HG03097 (cell line): ENCODE measurements around the gene ANGPTL7.
"Not testable (repeated sequence)": the region's sequence is repeated elsewhere in the genome, so short reads cannot be mapped to it uniquely, and the experiment has no call there.

ENCODE experiments used
- ATAC-seq: cut with Tn5 transposase; IDR thresholded peaks from one replicate; pipeline ENCODE4 v1.9.1; 2021; ENCODE audit not compliant: unreplicated experiment, low FRiP score

Gene ANGPTL7

GRCh38 chr1:11168731-11169130 lies 20.4 kb upstream of the ANGPTL7 start:
- ATAC-seq, result no peak

- no peak for ATAC-seq
Measured at GRCh38 chr1:11169202-11169601, 20.0 kb upstream of the ANGPTL7 start.

GRCh38 chr1:11170102-11170501 lies 19.1 kb upstream of the ANGPTL7 start:
- no peak for ATAC-seq

DNA sequence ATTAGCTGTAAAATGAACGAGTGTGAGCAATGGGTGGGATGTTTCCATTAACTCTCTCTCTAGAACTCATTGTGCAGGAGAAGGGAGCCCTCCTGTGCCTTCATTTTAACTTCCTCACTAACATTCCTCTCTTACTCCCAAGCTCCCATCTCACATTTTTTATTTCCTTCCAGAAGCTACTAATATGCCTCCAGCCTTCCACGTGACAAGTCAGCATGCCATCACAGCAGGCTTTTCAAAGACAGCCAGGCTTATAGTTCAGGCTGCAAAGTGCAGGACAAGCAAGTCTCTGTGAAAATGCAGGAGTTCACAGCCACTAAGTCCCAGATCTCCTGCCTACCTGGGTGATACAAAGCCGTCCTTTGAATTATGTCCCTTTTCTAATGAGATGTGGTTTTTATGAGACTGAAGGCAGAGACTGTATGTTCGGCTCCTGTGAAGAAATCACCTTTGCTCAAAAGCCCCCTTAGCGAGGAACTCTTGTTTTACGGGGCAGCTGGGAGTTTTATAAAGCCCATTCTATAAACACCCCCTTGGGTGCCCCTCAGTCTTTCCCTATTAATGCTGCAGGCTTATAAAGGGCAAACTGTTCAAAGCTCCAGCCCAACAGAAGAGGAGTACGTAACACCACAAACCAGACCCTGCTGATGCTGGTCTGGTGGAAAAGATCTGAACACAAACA lies 14.8 kb upstream of the ANGPTL7 start:
- ATAC-seq, result no peak

- no peak for ATAC-seq
Measured at GRCh38 chr1:11175461-11175860, 13.7 kb upstream of the ANGPTL7 start.

GRCh38 chr1:11176081-11176706 lies 13.0 kb upstream of the ANGPTL7 start:
- no peak for ATAC-seq

DNA sequence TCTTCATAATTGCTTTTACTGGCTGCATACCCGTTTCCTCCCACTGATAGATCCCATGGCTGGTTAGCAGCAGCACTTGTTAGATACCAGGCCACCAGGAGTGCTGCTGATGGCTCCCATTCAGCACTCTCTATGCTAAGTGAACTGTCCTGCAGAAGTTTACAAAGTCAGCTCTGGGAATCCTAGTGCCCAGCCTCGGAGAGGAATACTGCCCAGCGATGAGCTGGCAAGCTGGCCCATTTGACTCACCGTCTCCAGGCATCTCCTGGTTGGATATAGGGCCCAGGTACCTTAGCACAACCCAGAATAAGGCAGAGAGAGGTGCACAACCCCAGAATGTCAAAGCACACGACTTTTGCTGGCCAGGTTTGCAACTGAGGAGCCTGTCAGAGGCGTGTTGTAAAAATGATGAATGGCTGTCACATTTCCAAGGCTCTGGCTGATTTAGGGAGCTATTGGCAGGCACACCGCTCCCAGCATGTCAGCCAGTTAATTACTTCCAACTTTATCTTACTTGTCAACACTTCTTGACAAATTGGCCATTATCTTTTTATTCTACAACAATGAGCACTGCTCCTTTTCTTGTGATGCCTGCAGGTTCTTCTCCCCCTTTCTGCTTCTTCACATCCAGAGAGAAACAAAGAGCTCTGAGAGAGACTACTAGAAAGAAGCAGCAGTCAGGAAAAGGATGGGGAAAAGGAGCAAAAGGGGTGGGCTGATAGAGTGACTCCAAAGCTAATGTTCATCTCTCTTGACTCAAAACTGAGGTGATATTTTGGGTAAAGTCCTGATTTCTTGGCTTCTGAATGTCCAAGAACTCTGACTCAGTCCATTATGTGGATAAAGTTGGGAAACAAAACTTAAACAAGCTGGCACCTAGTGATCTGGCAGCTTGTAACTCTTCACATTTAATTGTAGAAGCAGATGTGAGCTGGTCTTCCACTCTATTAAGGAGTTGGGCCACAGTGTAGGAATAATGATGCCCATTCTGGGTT lies 10.8 kb upstream of the ANGPTL7 start:
- no peak for ATAC-seq

- ATAC-seq, result no peak
Measured at GRCh38 chr1:11179125-11179524, 10.0 kb upstream of the ANGPTL7 start.

DNA sequence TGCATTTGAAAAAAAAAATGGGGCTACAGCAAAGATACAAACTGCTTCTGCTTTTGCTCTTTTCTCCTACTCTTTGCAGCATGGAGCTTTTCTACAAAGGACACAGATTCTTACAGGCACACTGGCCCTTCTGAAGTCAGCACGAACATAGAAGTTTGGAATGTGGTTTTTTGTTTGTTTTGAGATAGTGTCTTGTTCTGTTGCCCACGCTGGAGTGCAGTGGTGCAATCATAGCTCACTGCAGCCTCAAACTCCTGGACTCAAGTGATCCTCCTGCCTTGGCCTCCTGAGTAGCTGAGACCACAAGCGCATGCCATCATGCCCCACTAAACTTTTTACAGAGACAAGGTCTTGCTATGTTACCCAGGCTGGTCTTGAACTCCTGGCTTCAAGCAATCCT lies 9.4 kb upstream of the ANGPTL7 start:
- ATAC-seq, result not testable (repeated sequence)

- no peak for ATAC-seq
Measured at GRCh38 chr1:11180342-11180744, 8.8 kb upstream of the ANGPTL7 start.

DNA sequence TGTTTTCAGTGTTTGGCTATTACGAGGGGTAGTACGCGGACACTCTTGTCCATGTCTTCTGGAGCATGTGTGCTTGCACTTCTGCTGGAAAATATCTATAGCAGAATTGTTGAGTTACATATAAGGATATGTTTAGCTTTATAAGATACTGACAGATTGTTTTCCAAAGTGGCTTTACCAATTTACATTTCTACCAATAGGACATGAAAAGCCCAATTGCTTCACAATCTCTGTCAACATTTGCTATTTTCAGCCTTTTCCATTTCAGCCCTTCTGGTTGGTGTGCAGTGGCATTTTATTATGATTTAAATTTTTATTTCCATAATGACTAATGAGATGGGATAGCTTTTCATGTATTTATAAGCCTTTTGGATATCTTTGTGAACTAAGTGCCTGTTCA lies 6.3 kb upstream of the ANGPTL7 start:
- no peak for ATAC-seq

DNA sequence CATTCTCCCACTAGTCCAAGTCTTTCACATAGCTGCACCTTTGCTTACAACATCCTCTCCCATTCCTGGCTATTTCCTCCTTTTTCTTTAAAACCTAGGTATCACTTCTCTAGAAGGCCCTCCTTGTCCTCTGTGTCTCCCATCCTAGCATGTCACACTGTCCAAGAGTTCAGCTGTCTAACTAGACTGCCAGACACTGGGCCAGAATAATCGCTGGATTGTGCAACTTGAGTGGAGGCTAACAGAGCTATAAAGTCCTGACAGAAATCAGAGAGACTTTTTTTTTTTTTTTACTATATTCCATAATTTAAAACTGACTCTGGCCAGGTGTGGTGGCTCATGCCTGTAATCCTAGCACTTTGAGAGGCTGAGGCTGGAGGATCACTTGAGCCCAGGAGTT lies 4.2 kb upstream of the ANGPTL7 start:
- ATAC-seq, result no peak

GRCh38 chr1:11187000-11187399 lies 2.2 kb upstream of the ANGPTL7 start:
- ATAC-seq, result no peak

DNA sequence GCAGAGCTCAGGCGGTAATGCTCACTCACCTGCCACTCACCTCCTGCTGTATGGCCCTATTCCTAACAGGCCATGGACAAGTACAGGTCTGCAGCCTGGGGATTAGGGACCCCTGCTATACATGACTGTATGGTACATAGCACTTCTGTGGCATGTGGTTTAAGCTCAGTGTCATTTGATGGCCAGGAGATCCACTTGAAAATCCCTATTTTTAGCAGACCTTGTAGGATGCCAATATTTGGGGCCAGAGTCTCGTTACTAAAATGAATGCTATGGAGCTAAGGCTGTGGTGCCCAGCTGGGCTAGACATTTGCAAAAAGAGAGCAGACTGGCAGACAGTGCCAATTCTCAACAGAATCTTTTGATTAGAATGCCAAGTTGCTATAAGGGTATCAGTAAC lies 1.7 kb upstream of the ANGPTL7 start:
- no peak for ATAC-seq

GRCh38 chr1:11187931-11188330 lies 1.2 kb upstream of the ANGPTL7 start:
- ATAC-seq, result no peak

DNA sequence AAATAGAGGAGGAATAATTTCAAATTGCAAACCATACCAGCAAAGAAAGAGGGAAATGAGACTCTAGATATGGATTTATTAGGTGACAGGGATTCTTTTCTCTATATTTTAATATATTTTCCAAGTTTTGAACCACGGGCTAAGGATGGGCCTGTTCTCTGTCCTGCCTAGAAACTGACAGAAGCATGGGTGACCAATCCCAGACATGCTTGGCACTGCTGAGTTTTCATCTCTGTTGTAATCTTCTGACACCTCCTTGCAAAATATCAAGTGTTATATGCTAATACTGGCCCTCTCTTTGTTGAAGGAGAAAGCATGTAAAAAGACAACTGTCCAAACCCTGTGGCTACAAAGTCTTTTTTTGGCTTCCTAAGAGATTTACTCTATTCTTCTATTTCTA lies 774 bp upstream of the ANGPTL7 start:
- ATAC-seq, result no peak

DNA sequence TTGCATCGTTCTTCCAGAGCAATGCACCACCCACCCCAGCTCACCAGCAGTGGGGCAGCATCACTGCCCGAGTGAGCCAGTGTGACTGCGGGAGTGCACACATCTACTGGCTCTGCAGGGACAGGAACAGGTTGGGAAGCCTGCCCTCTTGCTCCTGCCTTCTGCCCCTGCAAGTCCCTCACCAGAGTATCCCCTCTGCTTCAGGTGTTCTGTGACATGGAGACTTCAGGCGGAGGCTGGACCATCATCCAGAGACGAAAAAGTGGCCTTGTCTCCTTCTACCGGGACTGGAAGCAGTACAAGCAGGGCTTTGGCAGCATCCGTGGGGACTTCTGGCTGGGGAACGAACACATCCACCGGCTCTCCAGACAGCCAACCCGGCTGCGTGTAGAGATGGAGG lies 4.2 kb downstream of the ANGPTL7 start:
- no peak for ATAC-seq

DNA sequence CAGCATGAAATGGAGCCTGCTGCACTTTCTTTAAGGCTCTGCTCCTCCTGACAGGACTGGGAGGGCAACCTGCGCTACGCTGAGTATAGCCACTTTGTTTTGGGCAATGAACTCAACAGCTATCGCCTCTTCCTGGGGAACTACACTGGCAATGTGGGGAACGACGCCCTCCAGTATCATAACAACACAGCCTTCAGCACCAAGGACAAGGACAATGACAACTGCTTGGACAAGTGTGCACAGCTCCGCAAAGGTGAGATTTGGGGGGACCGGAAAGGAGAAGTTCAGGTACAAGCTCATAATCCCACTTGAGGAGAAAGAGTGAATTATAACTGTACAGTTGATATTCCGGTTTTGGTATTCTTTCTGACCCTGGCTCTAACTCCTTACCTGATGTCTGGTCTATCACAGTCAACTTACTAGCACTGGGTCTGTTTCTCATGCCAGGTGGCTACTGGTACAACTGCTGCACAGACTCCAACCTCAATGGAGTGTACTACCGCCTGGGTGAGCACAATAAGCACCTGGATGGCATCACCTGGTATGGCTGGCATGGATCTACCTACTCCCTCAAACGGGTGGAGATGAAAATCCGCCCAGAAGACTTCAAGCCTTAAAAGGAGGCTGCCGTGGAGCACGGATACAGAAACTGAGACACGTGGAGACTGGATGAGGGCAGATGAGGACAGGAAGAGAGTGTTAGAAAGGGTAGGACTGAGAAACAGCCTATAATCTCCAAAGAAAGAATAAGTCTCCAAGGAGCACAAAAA lies 5.4 kb downstream of the ANGPTL7 start:
- ATAC-seq, result no peak

GRCh38 chr1:11196945-11197344 lies 7.8 kb downstream of the ANGPTL7 start:
- ATAC-seq, result no peak

GRCh38 chr1:11197359-11197758 lies 8.2 kb downstream of the ANGPTL7 start:
- no peak for ATAC-seq

DNA sequence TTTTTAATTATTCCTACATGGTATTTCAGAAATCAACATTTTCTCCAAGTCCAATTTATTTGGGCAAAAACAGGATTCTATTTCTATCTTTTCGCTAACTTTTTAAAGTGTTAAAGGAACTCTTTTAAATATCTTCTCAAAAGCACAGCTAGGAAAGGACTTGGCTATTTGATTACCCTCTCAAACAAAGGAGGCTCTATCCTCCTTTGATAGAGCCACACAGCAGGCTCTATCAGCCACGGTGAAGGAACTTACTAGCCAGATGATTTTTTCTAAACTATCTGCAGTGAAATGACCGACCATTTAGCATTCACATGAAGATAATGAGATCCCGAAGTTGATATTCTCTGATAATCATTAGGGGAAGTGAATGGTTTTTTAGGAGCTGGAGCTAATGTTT lies 9.1 kb downstream of the ANGPTL7 start:
- no peak for ATAC-seq
